A673 (cell line): ENCODE measurements around the gene EVA1C. TPM values are rescaled to one million over a fixed set of nuclear protein-coding genes. Genes with fewer than 3 reads are reported as not detected.

Experiments used
- BruUV-seq: library from RNA; stranded (reverse); fragments of 400-500 nt; replicated peaks from 2 replicates; lab custom pipeline; 2021; lab: Mats Ljungman, UMichigan
- CTCF ChIA-PET: fragments of 300-600 bp; sonication (Branson Sonifier 250); formaldehyde crosslinking; loops from one replicate; lab custom pipeline; 2022; ENCODE audit warnings: antibody characterized with exemption; lab: Charles Lee
- POLR2A ChIA-PET: fragments of 300-600 bp; sonication (Branson Sonifier 250); formaldehyde crosslinking; loops from one replicate; lab custom pipeline; 2022; ENCODE audit warnings: antibody characterized with exemption; ENCODE audit not compliant: low non-redundant PET; lab: Charles Lee
- DNase-seq: peaks from one replicate; pipeline ENCODE4 v3.0.0-alpha.2; 2015; ENCODE audit warnings: low spot score
- H3K27ac ChIP-seq: fragments of 200-600 bp; sonication (generic); 2 replicates; pipeline ENCODE4 v1.5.1; 2016; ENCODE audit warnings: mixed run types, low read depth, mild to moderate bottlenecking, mixed read lengths, antibody characterized with exemption, low read length; ENCODE audit not compliant: poor library complexity, severe bottlenecking
- H3K27me3 ChIP-seq: fragments of 200-600 bp; sonication (generic); replicated peaks from 2 replicates; pipeline ENCODE4 v1.6.1; 2017; ENCODE audit warnings: mixed run types, low read depth, mild to moderate bottlenecking, mixed read lengths, antibody characterized with exemption, low read length; ENCODE audit not compliant: insufficient read depth, poor library complexity
- H3K36me3 ChIP-seq: fragments of 200-600 bp; sonication (generic); 2 replicates; pipeline ENCODE4 v1.6.1; 2016; ENCODE audit warnings: mixed run types, mild to moderate bottlenecking, mixed read lengths, antibody characterized with exemption, low read length; ENCODE audit not compliant: insufficient read depth, poor library complexity, severe bottlenecking
- H3K4me1 ChIP-seq: fragments of 200-600 bp; sonication (generic); 2 replicates; pipeline ENCODE4 v1.6.1; 2017; ENCODE audit warnings: mixed run types, mild to moderate bottlenecking, mixed read lengths, antibody characterized with exemption, low read length; ENCODE audit not compliant: insufficient read depth, poor library complexity, severe bottlenecking
- H3K4me3 ChIP-seq: fragments of 200-600 bp; sonication (generic); 2 replicates; pipeline ENCODE4 v1.5.1; 2016; ENCODE audit warnings: low read depth, mixed run types, mild to moderate bottlenecking, mixed read lengths, low read length; ENCODE audit not compliant: poor library complexity, severe bottlenecking
- H3K9me3 ChIP-seq: fragments of 200-600 bp; sonication (generic); 2 replicates; pipeline ENCODE4 v1.6.1; 2016; ENCODE audit warnings: mixed run types, low read depth, mild to moderate bottlenecking, mixed read lengths, antibody characterized with exemption, low read length; ENCODE audit not compliant: poor library complexity, severe bottlenecking
- EZH2 ChIP-seq: fragments of 200-600 bp; sonication (generic); IDR thresholded peaks from 2 replicates; pipeline ENCODE4 v1.6.1; 2017; ENCODE audit warnings: borderline replicate concordance, low read depth, mild to moderate bottlenecking, mixed read lengths, antibody characterized with exemption, low read length; ENCODE audit not compliant: poor library complexity, severe bottlenecking
- intact Hi-C: fragments of 100-400 bp; cut with micrococcal nuclease; formaldehyde crosslinking; loops from one replicate; pipeline ENCODE4 v1.10.0; 2022; ENCODE audit not compliant: unreplicated experiment
- total RNA-seq: library from RNA; stranded (reverse); gene quantifications from 2 replicates; pipeline ENCODE4 v1.2.3, GENCODE V29; 2021
- TF ChIP-seq, protein P1 (sequence below): fragments of 300-800, 200-600 bp; sonication (generic); conservative IDR thresholded peaks from 2 replicates; pipeline ENCODE4 v1.5.1; 2017; ENCODE audit warnings: low read depth, mild to moderate bottlenecking, antibody characterized with exemption, low read length, moderate library complexity, mixed read lengths

The EVA1C gene
- total RNA-seq, 1 experiment from 2014 or later: 7.2 TPM

DNA sequence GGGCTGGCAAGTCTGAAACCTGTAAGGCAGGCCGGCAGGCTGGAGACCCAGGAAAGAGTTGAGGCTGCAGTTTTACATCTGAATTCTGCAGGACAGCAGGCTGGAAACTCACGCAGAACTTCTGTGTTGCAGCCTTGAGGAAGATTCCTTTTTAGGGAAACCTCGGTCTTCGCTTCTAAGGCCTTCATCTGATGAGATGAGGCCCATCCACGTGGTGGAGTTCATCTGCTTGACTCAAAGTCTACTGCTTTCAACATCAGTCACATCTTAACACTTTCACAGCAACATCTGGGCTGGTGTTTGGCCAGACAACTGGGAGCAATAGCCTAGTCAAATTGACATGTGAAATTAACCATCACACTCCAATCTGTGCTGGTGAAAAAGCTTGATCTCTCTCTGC, 57.1 kb downstream of the EVA1C start:
- no peaks in the 10 kb centered on the region for H3K36me3 ChIP-seq
- peaks cover 15% of the 10 kb centered on the region for H3K4me1 ChIP-seq
- no peak for TF ChIP-seq EZH2
- TF ChIP-seq, protein P1, sequence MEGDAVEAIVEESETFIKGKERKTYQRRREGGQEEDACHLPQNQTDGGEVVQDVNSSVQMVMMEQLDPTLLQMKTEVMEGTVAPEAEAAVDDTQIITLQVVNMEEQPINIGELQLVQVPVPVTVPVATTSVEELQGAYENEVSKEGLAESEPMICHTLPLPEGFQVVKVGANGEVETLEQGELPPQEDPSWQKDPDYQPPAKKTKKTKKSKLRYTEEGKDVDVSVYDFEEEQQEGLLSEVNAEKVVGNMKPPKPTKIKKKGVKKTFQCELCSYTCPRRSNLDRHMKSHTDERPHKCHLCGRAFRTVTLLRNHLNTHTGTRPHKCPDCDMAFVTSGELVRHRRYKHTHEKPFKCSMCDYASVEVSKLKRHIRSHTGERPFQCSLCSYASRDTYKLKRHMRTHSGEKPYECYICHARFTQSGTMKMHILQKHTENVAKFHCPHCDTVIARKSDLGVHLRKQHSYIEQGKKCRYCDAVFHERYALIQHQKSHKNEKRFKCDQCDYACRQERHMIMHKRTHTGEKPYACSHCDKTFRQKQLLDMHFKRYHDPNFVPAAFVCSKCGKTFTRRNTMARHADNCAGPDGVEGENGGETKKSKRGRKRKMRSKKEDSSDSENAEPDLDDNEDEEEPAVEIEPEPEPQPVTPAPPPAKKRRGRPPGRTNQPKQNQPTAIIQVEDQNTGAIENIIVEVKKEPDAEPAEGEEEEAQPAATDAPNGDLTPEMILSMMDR: no peak
- CTCF ChIA-PET: no interaction called here
- POLR2A ChIA-PET: no interaction called here
- no peaks in the 10 kb centered on the region for H3K27me3 ChIP-seq
- H3K4me3 ChIP-seq: no peak overlapping the region
- BruUV-seq: no TSS peak
- no peaks in the 10 kb centered on the region for H3K9me3 ChIP-seq
- no peak for DNase-seq
- intact Hi-C loops: no loop called here
- no peak overlapping the region for H3K27ac ChIP-seq

DNA sequence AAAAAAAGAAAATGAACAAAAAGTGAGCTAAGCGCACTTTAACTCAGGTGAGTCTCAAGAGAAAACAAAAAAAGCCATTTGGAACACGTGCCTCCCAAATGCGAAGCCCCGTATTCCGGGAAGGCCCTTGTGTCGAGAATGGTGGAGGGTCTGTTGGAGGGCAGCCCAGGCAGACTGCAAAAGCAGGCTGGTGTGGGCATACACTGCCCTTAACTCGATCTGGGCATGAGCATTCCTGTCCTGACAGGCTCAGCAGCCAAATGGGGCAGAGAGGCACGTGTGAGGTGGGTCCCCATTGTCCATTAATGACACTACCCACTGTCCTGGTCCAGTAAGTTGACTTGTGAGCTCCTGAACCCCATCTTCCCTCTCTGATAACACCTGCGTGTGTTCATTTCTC, 57.7 kb downstream of the EVA1C start:
- CTCF ChIA-PET: no interaction called here

DNA sequence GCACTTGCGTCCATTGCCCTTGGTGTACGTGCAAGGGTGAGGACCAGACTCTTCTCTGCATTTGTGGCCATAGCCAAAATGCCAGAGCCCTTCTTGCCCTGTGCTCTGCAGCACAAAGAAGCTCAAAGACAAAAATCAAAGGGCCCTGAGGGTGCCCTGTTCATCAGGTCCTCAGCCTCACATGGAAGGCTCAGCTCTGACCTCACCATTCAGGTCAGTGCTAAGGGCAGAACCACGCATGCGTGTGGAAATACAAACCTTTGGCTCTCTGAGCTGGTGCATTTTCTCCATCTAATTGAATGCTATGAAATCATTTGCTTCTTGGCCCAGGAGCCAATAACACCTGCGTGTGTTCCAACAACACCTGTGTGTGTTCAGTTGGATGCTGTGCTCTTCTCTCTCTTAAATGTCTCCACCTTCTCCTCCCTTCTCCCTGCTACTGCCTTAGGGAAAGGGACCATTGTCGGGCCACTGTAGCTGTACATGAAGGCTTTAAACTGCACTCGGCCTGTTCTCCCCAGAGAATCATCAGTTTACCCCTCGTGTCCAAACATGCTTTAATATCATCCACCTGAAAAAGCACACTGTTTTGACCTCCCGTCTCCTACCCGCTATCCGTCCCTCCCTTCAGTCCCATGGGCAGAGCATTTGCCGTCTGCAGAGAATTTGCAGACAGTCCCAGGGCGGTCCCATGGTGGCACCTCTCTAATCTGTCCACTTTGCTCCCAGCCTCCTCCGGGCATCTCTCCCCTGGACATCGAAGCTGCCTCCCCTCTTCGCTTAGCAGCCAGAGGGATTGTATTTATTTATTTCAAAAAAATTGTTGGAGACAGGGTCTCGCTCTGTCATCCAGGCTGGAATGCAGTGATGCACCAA, 60.6 kb downstream of the EVA1C start:
- no peaks in the 10 kb centered on the region for H3K9me3 ChIP-seq
- H3K4me3 ChIP-seq: no peak overlapping the region
- DNase-seq: no peak
- TF ChIP-seq, protein P1: no peak
- no peak for TF ChIP-seq EZH2
- H3K4me1 ChIP-seq: peaks cover 20% of the 10 kb centered on the region
- BruUV-seq: no TSS peak
- intact Hi-C loops: no loop called here
- no peak overlapping the region for H3K27ac ChIP-seq
- H3K36me3 ChIP-seq: no peaks in the 10 kb centered on the region
- no peaks in the 10 kb centered on the region for H3K27me3 ChIP-seq
- ChIA-PET POLR2A (no interaction called here), CTCF (interaction anchor here (0.6 kb wide), 1 partner anchor 124 kb away, joined by 3 read pairs; no protein-coding TSS in a partner anchor)

More for the DNA sequence above, 57.7 kb downstream of the EVA1C start:
- no peaks in the 10 kb centered on the region for H3K36me3 ChIP-seq
- TF ChIP-seq, protein P1: no peak
- TF ChIP-seq EZH2: no peak
- no peak for DNase-seq
- POLR2A ChIA-PET: interaction anchor here (0.6 kb wide), 1 partner anchor 38 kb away, joined by 3 read pairs; no protein-coding TSS in a partner anchor
- H3K9me3 ChIP-seq: no peaks in the 10 kb centered on the region
- no TSS peak for BruUV-seq
- intact Hi-C loops: no loop called here
- H3K27me3 ChIP-seq: no peaks in the 10 kb centered on the region
- no peak overlapping the region for H3K4me3 ChIP-seq
- peaks cover 17% of the 10 kb centered on the region for H3K4me1 ChIP-seq
- no peak overlapping the region for H3K27ac ChIP-seq
